OCI-LY3 (cell line): ENCODE measurements around the gene GPR61.

Experiments used
- H2AFZ ChIP-seq: fragments of 200-600, 300-600 bp; shearing (Covaris generic); 2 replicates; pipeline ENCODE4 v1.6.0; 2014; ENCODE audit warnings: antibody characterized with exemption, low read depth, low read length
- H3K27ac ChIP-seq: fragments of 200-600, 300-600 bp; sonication (generic); 2 replicates; pipeline ENCODE4 v1.5.1; 2014; ENCODE audit warnings: mild to moderate bottlenecking, low read length, moderate library complexity, mixed read lengths
- H3K27me3 ChIP-seq: fragments of 200-600, 300-600 bp; sonication (generic); 2 replicates; pipeline ENCODE4 v1.6.1; 2014; ENCODE audit warnings: low read depth, low read length, mixed read lengths
- H3K36me3 ChIP-seq: fragments of 200-600, 300-600 bp; sonication (generic); replicated peaks from 2 replicates; pipeline ENCODE3; 2014; ENCODE audit warnings: low read depth, low read length, mixed read lengths
- H3K4me1 ChIP-seq: fragments of 300-600, 200-600 bp; sonication (generic); 2 replicates; pipeline ENCODE4 v1.6.1; 2014; ENCODE audit warnings: low read length, mixed read lengths
- H3K4me2 ChIP-seq: fragments of 200-600, 300-600 bp; sonication (generic); 2 replicates; pipeline ENCODE4 v1.6.1; 2014; ENCODE audit warnings: low read length, mixed read lengths
- H3K4me3 ChIP-seq: fragments of 300-600, 200-600 bp; sonication (generic); 2 replicates; pipeline ENCODE4 v1.5.1; 2014; ENCODE audit warnings: antibody characterized with exemption, mild to moderate bottlenecking, low read length, moderate library complexity
- H3K79me2 ChIP-seq: fragments of 300-600, 200-600 bp; shearing (Covaris generic); 2 replicates; pipeline ENCODE4 v1.6.1; 2014; ENCODE audit warnings: mild to moderate bottlenecking, low read length, mixed read lengths
- H3K9ac ChIP-seq: fragments of 300-600, 200-600 bp; shearing (Covaris generic); 2 replicates; pipeline ENCODE4 v1.6.0; 2014; ENCODE audit warnings: mild to moderate bottlenecking, low read length, moderate library complexity
- H3K9me3 ChIP-seq: fragments of 200-600, 300-600 bp; shearing (Covaris generic); 2 replicates; pipeline ENCODE4 v1.6.1; 2014; ENCODE audit warnings: low read length, mixed read lengths; ENCODE audit not compliant: insufficient read depth
- H4K20me1 ChIP-seq: fragments of 200-600, 300-600 bp; sonication (generic); 2 replicates; pipeline ENCODE4 v1.6.1; 2016; ENCODE audit warnings: low read length, mixed read lengths; ENCODE audit not compliant: insufficient read depth
- CTCF ChIP-seq: fragments of 200-600, 300-600 bp; sonication (generic); IDR thresholded peaks from 2 replicates; pipeline ENCODE4 v1.5.1; 2014; ENCODE audit warnings: antibody characterized with exemption, low read length, low read depth
- EZH2phosphoT487 ChIP-seq: fragments of 200-600 bp; shearing (Covaris generic); IDR thresholded peaks from 2 replicates; pipeline ENCODE4 v1.6.1; 2018; ENCODE audit warnings: antibody characterized with exemption, mixed run types, low read depth

The GPR61 gene

DNA sequence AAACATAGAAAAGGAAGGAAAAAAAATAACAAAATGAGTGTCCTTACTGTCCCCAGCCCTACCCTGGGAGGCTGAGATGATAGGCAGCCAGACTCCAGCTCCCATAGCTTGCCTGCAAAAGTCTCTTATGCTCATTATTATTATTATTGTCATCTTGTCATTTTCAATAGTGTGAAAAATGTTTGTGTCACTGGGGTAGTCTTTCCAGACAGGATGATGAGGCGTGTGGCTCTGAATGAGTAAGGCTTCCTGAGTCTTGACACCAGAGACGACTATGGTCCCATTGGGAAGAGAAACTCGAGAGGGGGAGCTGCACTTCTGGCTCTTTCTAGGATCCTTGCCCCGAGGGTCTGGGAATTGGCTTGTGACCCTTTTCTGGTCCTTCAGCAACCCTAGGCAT lies 46.9 kb upstream of the GPR61 start:
- TF ChIP-seq EZH2phosphoT487: no peak
- no peak for TF ChIP-seq CTCF
- Histone ChIP-seq H3K27ac (no peak overlapping the region), H3K27me3 (no peaks in the 10 kb centered on the region), H3K9ac (no peak overlapping the region), H3K4me2 (no peak overlapping the region), H3K36me3 (peaks cover 8% of the 10 kb centered on the region), H2AFZ (no peak overlapping the region), H3K4me3 (no peak overlapping the region), H3K79me2 (peaks cover 11% of the 10 kb centered on the region; the same call in 1 of the 2 replicates), H4K20me1 (no peaks in the 10 kb centered on the region), H3K4me1 (peaks cover 9% of the 10 kb centered on the region), H3K9me3 (no peaks in the 10 kb centered on the region)

GRCh38 chr1:109493227-109493626 lies 46.4 kb upstream of the GPR61 start:
- Histone ChIP-seq H3K9ac (peak overlapping the region; percentile 48; the same call in 1 of the 2 replicates), H3K4me1 (peaks cover 9% of the 10 kb centered on the region), H3K36me3 (peaks cover 8% of the 10 kb centered on the region), H3K9me3 (no peaks in the 10 kb centered on the region), H4K20me1 (no peaks in the 10 kb centered on the region), H3K27me3 (no peaks in the 10 kb centered on the region), H3K4me3 (peak overlapping the region; percentile 92; the same call in 1 of the 2 replicates), H3K27ac (no peak overlapping the region), H3K4me2 (peak overlapping the region; percentile 71), H2AFZ (no peak overlapping the region), H3K79me2 (peaks cover 11% of the 10 kb centered on the region; the same call in 1 of the 2 replicates)
- no peak for TF ChIP-seq CTCF
- TF ChIP-seq EZH2phosphoT487: no peak

DNA sequence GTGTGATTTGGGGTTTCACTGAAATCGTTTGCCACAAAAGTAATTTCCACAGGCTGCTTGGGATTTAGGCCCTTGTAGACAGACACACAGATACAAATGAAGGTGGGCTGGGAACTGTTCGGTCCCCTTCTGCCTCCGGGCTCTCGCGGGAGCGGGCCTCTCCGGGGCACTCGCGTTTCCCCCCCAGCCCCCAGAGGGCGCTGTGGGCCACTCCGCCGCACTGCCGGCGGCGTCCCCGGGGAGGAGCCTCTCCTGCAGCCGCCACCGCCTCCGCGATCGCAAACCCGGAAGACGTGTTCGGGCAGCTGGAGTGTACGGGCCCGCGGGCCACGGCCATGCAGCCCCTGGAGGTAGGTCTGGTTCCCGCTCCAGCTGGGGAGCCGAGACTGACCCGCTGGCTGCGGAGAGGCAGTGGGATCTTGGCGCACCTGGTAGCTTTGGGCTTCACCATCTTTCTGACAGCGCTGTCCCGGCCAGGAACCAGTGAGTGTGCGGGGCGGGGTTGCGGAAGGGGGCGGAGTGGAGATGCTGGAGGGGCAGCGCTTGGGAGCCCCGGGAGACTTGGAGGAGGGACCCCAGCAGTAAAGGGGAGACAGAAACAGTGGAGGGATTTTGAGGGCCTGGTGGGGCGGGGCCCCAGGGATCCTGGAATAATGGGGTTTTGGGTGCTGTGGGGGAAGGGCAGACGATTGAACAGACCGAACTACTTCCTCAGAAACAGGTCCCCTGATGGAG lies 45.7 kb upstream of the GPR61 start, which contains the start of gene CYB561D1:
Gene CYB561D1, plus strand, starts transcription at position 290 of the 735 bp plus-strand sequence. Its CDS starts 46 bp downstream, at position 336.
- Histone ChIP-seq H3K9me3 (no peaks in the 10 kb centered on the region), H3K27ac (peak within 1 kb of the TSS; percentile 37), H3K27me3 (no peaks in the 10 kb centered on the region), H3K79me2 (peaks cover 11% of the 10 kb centered on the region; the same call in 1 of the 2 replicates), H4K20me1 (no peaks in the 10 kb centered on the region), H3K4me2 (peak within 1 kb of the TSS; percentile 71), H3K36me3 (peaks cover 8% of the 10 kb centered on the region), H3K9ac (peak within 1 kb of the TSS; percentile 63), H3K4me1 (peaks cover 9% of the 10 kb centered on the region), H3K4me3 (peak within 1 kb of the TSS; percentile 92), H2AFZ (0 out of 2 replicates have a peak within 1 kb of the TSS, but pooled peaks have one; percentile 32)
- TF ChIP-seq CTCF: peak; percentile 68
- TF ChIP-seq EZH2phosphoT487: no peak

GRCh38 chr1:109495738-109496137 lies 43.9 kb upstream of the GPR61 start:
- H4K20me1 ChIP-seq: no peaks in the 10 kb centered on the region
- peaks cover 8% of the 10 kb centered on the region for H3K36me3 ChIP-seq
- no peak overlapping the region for H3K4me2 ChIP-seq
- H3K79me2 ChIP-seq: peaks cover 11% of the 10 kb centered on the region; the same call in 1 of the 2 replicates
- H3K4me1 ChIP-seq: peaks cover 9% of the 10 kb centered on the region
- no peak overlapping the region for H2AFZ ChIP-seq
- H3K27me3 ChIP-seq: no peaks in the 10 kb centered on the region
- no peak overlapping the region for H3K4me3 ChIP-seq
- H3K9ac ChIP-seq: no peak overlapping the region
- TF ChIP-seq EZH2phosphoT487 (no peak), CTCF (no peak)
- no peak overlapping the region for H3K27ac ChIP-seq
- H3K9me3 ChIP-seq: no peaks in the 10 kb centered on the region
